Renal cortex interstitium (tissue), 11 donors: ENCODE results near the gene CTNNA1. TPM values are rescaled to one million over a fixed set of nuclear protein-coding genes. Genes with fewer than 3 reads are reported as not detected.
A peak's percentile ranks its signal among the peaks of the same experiment; 100 is the strongest.

Experiments used
- DNase-seq, 11 donors: peaks; one replicate each; pipeline ENCODE4 v3.0.0-alpha.2; 2013; ENCODE audit warnings: low read depth in 9 of 11, low spot score in 4 of 11; ENCODE audit errors: extremely low read depth in 1 of 11
- polyA plus RNA-seq, 3 donors: library from polyadenylated mRNA; unstranded; fragments of 120-200 nt; gene quantifications; one replicate each; pipeline ENCODE4 v1.2.1, GENCODE V29; 2013; ENCODE audit not compliant: insufficient read length in 3 of 3

CTNNA1 gene
- polyA plus RNA-seq, 3 donors = 397 to 419 (median 414) TPM

- DNase-seq = no peak
These were observed 116.7 kb downstream of the CTNNA1 start for GRCh38 chr5:138869763-138870500.

- no peak for DNase-seq
These were observed 117.4 kb downstream of the CTNNA1 start for GRCh38 chr5:138870611-138871010.

DNA sequence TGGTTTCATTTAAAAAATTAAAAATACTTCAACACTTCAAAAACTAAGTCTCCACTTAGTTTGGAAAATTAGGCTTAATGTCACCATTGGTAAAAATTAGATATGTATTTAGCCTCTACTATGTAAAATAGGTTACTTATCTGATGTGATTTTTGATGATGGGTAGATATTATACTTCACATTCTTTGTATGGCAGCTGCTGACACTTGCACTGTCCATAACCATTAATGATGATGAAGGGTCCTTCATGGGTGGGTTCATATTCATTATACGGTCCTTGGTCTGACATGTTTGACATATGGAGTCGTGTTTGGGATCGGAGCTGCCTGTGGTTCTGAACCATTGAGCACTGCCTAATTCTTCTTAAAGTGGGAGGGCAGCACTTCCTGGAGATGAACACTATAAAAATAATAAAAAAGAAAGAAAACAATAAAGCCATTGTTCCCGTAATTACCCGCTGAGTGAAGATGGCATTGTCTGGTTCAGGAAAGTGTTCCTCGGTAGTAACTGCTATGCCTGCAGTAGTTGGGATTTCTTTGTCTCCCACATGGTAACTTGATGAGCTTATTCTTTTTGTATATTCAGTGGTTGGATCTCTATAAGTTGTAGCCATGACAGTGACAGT, 119.7 kb downstream of the CTNNA1 start:
- no peak for DNase-seq

DNA sequence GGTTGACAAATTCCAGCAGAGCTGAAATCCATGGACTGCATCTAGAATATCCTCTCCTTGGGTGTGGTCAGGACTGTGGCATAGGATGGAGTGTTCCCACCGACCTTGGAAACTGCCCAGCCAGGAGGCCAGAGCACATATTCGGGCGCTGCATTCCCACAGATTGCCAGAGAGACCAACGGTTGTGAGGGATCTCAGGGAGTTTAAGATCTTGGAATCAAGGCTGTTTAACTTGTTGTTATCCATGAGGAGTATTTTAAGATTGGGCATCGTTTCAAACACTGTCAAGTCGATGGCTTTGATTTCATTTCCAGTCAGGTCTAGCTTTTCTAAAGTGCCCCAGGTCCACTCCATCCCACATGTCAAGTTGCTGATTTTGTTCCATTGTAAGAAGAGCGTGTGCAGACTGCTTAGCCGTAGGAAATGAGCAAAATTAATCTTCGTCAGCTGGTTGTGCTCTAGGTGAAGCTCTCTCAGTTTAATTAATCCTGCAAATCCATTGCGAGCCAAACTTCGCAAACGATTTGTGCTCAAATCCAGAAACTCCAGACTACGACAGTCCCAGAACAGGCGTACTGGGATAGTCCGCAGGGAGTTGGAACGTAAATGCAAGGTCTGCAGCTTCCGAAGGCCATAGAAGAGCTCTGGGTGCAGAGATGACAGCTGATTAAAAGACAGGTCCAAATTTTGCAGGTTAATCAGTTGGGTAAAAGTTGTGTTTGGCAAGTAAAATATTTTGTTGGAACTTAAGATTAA, 120.4 kb downstream of the CTNNA1 start:
- no peak for DNase-seq

DNA sequence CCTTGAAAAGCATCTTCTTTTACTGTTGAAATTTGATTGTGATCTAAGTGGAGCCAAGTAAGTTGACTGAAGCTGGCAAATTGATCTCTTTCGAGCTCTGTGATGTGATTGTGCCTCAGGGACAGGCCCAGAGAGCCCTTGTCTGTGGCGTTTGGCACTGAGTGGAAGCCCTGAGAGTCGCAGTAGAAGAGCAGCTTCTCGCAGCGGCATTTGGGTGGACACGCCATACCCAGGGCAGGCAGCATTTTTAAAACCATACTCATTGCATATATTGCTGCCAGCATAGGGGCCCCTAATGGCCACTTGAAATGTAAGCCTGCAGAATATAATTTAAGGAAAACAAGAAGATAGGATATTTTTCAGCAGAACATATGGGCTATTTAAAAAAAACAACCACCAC, 121.0 kb downstream of the CTNNA1 start:
- no peak for DNase-seq

GRCh38 chr5:138874771-138875551, 121.7 kb downstream of the CTNNA1 start, which contains the start of gene LRRTM2:
TSS of gene LRRTM2 (minus strand) at chr5:138875335. CDS start at chr5:138874911, 424 bp downstream.
- DNase-seq = peak in 7 of 11 donors; percentile 36 to 66 (median 47)

DNA sequence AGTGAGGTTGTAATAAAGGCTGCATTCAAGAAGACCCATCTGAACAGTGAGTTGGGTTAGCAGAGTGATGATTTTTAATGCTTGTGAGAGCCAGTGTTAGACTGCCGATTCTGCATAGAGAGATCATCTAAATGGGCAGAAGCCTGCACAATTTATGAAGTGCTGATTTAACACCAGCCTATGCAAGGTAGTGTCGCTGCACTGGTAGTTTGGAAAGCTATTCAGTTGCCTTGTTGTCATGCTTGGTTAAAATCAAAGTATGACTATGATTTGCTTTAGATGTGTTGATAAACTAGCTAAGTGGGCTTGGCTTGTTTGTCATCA, 122.3 kb downstream of the CTNNA1 start:
- DNase-seq = no peak

- no peak for DNase-seq
These were observed 122.7 kb downstream of the CTNNA1 start for GRCh38 chr5:138875946-138876345.

DNA sequence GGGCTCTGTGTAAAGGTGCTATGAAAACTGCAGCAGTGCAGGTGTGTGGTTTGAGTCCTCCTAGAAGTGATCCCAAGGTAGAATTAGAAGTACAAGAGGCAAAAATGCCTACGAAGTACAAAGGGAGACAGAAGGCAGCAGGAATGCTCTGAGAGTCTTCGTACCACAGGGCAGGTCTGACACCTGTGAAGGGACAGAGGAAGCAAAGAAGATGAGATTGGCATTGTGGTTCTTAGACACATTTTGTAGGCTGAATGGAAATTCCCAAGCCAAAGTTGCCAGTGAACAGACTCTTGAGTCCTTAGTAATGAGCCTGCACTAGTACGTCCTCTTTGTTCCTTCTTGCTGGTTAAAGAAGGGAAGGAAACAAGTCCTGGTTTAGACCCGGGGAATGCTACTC, 123.6 kb downstream of the CTNNA1 start:
- no peak for DNase-seq

DNA sequence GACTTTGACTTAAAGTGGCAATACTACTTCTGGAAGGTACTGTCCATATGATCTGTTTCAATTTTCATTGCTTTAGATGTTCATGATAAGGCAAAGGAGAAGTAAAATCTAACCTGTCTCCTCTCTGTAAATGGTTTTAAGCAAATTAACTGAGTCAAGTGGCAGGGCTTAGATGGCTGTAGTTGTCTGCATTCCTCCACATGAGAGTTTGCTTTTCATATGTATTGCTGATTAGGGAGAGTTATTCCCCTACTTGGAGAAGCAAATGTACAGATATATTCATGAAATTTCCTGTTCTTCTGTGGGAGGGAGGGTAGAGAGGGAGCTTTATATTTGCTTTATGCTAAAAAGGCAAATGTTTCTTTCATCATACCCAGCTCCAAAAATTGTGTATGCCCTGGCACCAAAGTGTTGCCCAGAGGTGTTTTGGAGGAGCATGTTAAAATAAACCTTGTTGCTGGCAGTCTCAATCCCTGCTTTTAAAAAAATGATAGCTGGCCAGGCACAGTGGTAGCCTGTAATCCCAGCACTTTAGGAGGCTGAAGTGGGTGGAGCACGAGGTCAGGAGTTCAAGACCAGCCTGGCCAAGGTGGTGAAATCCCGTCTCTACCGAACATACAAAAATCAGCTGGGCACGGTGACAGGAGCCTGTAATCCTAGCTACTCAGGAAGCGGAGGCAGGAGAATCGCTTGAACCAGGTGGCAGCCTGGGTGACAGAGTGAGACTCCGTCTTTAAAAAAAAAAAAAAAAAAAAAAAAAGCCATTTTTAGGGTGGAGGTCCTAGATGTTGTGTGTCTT, 125.4 kb downstream of the CTNNA1 start:
- DNase-seq = no peak

DNA sequence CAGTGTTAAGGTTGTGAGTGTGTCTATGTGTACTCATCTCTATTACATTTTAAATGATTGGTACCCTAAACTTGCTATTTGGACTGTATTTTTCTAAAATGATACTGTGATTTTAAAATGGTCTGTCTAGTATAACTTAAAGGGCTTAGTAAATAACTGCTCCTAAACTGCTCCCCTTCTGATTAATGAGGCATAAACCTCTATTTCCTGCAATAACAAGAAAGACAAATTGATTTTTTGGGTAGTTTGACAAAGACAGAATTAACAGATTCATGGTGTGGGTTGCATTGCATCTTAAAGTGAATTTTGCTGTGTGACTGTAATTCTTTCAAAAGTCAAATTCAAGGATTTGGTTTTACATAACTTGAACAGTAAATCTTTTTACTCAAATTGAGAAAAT, 130.0 kb downstream of the CTNNA1 start:
- DNase-seq = peak in 1 of 11 donors; percentile 27

DNA sequence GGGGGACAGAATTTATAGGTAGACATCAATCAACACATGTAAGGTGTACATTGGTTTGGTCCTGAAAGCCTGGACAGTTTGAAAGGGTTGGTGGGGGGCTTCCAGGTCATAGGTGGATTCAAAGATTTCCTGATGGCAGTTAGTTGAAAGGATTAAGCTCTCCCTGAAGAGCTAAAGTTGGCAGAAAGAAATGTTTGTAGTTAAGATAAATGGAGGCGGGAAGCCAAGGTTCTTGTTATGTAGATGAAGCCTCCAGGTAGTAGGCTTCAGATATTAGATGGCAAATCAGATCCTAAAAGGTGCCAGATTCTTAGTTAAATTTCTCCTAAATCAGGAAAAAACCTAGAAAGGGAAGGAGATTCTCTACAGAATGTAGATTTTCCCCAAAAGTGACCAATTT, 130.9 kb downstream of the CTNNA1 start:
- no peak for DNase-seq

DNA sequence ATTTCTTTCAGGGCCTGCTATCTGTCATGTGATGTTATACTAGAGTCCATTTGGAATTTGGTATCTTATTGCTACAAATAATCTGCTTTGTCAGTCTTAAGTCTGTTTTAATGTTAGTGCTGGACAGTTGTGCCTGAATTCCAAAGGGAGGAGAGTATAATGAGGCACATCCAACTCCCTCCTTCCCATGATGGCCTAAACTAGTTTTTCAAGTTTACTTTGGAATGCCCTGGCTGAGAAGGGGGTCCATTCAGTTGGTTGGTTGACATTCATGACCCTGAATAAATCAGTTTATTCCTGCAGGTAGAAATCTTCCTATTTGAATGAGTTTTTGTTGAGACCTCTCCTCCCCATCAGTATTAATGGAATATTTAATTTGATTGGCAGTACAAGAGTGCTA, 131.3 kb downstream of the CTNNA1 start:
- DNase-seq = no peak

DNA sequence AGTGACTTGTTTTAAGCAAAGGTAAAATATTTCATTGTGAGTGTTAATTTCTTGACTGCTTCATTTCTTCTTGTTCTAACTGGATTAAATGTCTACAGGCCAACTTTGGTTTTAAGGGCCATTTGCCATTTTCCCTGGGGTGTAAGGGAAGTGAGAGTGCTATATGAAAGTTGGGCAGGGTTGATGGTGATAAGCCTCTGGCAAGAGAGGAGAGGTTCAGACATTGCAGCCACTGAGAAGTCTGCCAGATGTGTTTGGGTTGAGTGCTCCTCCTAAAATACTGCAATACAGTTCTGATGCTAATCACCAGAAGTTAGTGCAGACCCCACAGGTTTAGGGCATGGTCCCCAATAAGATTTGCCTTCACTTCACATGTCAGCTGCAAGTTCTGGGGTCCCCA, 136.8 kb downstream of the CTNNA1 start:
- DNase-seq = no peak

DNA sequence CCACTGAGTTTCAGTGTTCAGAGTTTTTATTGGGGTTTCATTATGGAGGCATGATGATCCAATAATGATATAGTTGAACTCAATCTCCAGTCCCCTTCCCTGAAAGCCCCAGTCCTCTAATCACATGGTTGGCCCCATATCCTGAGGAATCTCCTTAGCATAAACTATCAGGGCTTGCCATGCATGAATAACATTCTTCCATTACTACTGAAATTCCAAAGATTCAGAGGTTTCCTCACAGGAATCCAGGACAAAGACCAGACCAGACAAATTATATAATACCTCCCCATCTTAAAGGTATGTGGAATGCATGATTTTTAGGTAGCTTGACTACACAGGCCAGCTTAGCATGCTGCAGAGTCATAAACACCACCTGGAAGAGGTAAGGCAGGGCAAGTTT, 137.4 kb downstream of the CTNNA1 start:
- DNase-seq = no peak

GRCh38 chr5:138895918-138896317, 142.7 kb downstream of the CTNNA1 start:
- no peak for DNase-seq

GRCh38 chr5:138898299-138898698, 145.1 kb downstream of the CTNNA1 start:
- DNase-seq = no peak

GRCh38 chr5:138898742-138899141, 145.5 kb downstream of the CTNNA1 start:
- DNase-seq = no peak
